Measurements from ENCODE around the gene VIPR2. TPM values are rescaled to one million over a fixed set of nuclear protein-coding genes. Genes with fewer than 3 reads are reported as not detected.

The VIPR2 gene
- total RNA-seq, 4 donors from 2014 or later = 9.3 to 16.6 (median 12.1) TPM

- H3K9me3 ChIP-seq = peaks cover 0 to 14% (median 3%) of the 10 kb centered on the region in 4 donors
- no peak overlapping the region for H3K4me3 ChIP-seq
- H3K4me1 ChIP-seq = peaks cover 0 to 4% (median 4%) of the 10 kb centered on the region in 4 donors
- no peak for TF ChIP-seq POLR2A (IDR thresholded peaks at IDR 0.05; ENCODE audit: low read depth)
- no peak for TF ChIP-seq EP300 (IDR thresholded peaks at IDR 0.05)
- TF ChIP-seq CTCF (IDR thresholded peaks at IDR 0.05) = no peak
- no peak for TF ChIP-seq POLR2AphosphoS5 (IDR thresholded peaks at IDR 0.05)
- no peak for DNase-seq (ENCODE audit: extremely low spot score)
- no peaks in the 10 kb centered on the region for H3K36me3 ChIP-seq
- intact Hi-C loops (cut with DNase I) = no loop called here
- peaks cover 4 to 86% (median 10%) of the 10 kb centered on the region in 4 donors for H3K27me3 ChIP-seq
- no peak overlapping the region for H3K27ac ChIP-seq (replicated peaks in 1 of 4)
- 43% methylated on average over 20 of the region's 21 CpGs for WGBS
Measured at GRCh38 chr7:158991824-158992621, 152.6 kb downstream of the VIPR2 start.

- intact Hi-C loops (cut with DNase I) = no loop called here
- H3K27me3 ChIP-seq = peaks cover 0 to 55% (median 7%) of the 10 kb centered on the region in 4 donors
- no peak for TF ChIP-seq EP300 (IDR thresholded peaks at IDR 0.05)
- TF ChIP-seq CTCF (IDR thresholded peaks at IDR 0.05) = no peak
- TF ChIP-seq POLR2AphosphoS5 (IDR thresholded peaks at IDR 0.05) = no peak
- no peak for TF ChIP-seq POLR2A (IDR thresholded peaks at IDR 0.05; ENCODE audit: low read depth)
- DNase-seq (ENCODE audit: extremely low spot score) = no peak
- H3K36me3 ChIP-seq = no peaks in the 10 kb centered on the region
- no peak overlapping the region for H3K27ac ChIP-seq (replicated peaks in 1 of 4)
- no peaks in the 10 kb centered on the region for H3K4me1 ChIP-seq
- 49% methylated on average over 2 of the region's 2 CpGs for WGBS
- H3K9me3 ChIP-seq = peaks cover 0 to 12% (median 5%) of the 10 kb centered on the region in 4 donors
- H3K4me3 ChIP-seq = no peak overlapping the region
Measured at GRCh38 chr7:158988996-158989395, 155.7 kb downstream of the VIPR2 start.

- TF ChIP-seq POLR2A (IDR thresholded peaks at IDR 0.05; ENCODE audit: low read depth) (no peak), POLR2AphosphoS5 (IDR thresholded peaks at IDR 0.05) (no peak), EP300 (IDR thresholded peaks at IDR 0.05) (no peak), CTCF (IDR thresholded peaks at IDR 0.05) (no peak)
- intact Hi-C loops (cut with DNase I) = no loop called here
Measured at GRCh38 chr7:158988302-158988862, 156.3 kb downstream of the VIPR2 start.

GRCh38 chr7:158987691-158988090, 157.0 kb downstream of the VIPR2 start:
- Histone ChIP-seq H3K27ac (replicated peaks in 1 of 4) (no peak overlapping the region), H3K36me3 (no peaks in the 10 kb centered on the region), H3K27me3 (peaks cover 0 to 42% (median under 1%) of the 10 kb centered on the region in 4 donors), H3K4me3 (no peak overlapping the region), H3K4me1 (no peaks in the 10 kb centered on the region), H3K9me3 (peaks cover 0 to 19% (median 11%) of the 10 kb centered on the region in 4 donors)
- no peak for DNase-seq (ENCODE audit: extremely low spot score)
- TF ChIP-seq EP300 (IDR thresholded peaks at IDR 0.05) (no peak), CTCF (IDR thresholded peaks at IDR 0.05) (no peak), POLR2AphosphoS5 (IDR thresholded peaks at IDR 0.05) (no peak), POLR2A (IDR thresholded peaks at IDR 0.05; ENCODE audit: low read depth) (no peak)
- WGBS = 31% methylated on average over 1 of the region's 1 CpG
- intact Hi-C loops (cut with DNase I) = no loop called here

More at GRCh38 chr7:158988302-158988862, 156.3 kb downstream of the VIPR2 start:
- H3K4me1 ChIP-seq = no peaks in the 10 kb centered on the region
- no peak overlapping the region for H3K27ac ChIP-seq (replicated peaks in 1 of 4)
- peaks cover 0 to 49% (median 2%) of the 10 kb centered on the region in 4 donors for H3K27me3 ChIP-seq
- no peak for DNase-seq (ENCODE audit: extremely low spot score)
- no peaks in the 10 kb centered on the region for H3K36me3 ChIP-seq
- H3K9me3 ChIP-seq = peaks cover 0 to 12% (median 5%) of the 10 kb centered on the region in 4 donors
- no peak overlapping the region for H3K4me3 ChIP-seq
- 75% methylated on average over 2 of the region's 2 CpGs for WGBS
